Spleen (tissue), 11 donors: Measurements from ENCODE around the gene CNTNAP2. TPM values are rescaled to one million over a fixed set of nuclear protein-coding genes. Genes with fewer than 3 reads are reported as not detected.

Experiments
- DNase-seq: peaks from one replicate; pipeline ENCODE4 v3.0.0-alpha.2; 2020
- H3K27ac ChIP-seq, 8 donors: fragments of 200-600 bp; sonication (generic) in 7 of 8; 1 replicate in 4 of 8; 2 replicates in 4 of 8; pipeline versions ENCODE4 v1.5.0 to v1.8.0; 2016 to 2021; ENCODE audit warnings: inconsistent platforms in 4 of 8, mild to moderate bottlenecking in 4 of 8, moderate library complexity in 1 of 8
- H3K27me3 ChIP-seq, 7 donors: fragments of 200-600 bp; sonication (generic) in 6 of 7; replicated peaks in 1 of 7; 1 replicate in 4 of 7; 2 replicates in 3 of 7; pipeline versions ENCODE4 v1.5.0 to v1.8.0; 2016 to 2021; ENCODE audit warnings: inconsistent platforms in 3 of 7, mild to moderate bottlenecking in 1 of 7
- H3K36me3 ChIP-seq, 6 donors: fragments of 200-600 bp; sonication (generic) in 5 of 6; 1 replicate in 4 of 6; 2 replicates in 2 of 6; pipeline versions ENCODE4 v1.5.0 to v1.8.0; 2016 to 2021; ENCODE audit warnings: inconsistent platforms in 2 of 6
- H3K4me1 ChIP-seq, 6 donors: fragments of 200-600 bp; sonication (generic) in 5 of 6; 1 replicate in 3 of 6; 2 replicates in 3 of 6; pipeline versions ENCODE4 v1.5.0 to v1.8.0; 2016 to 2021; ENCODE audit warnings: inconsistent platforms in 3 of 6
- H3K4me3 ChIP-seq, 8 donors: fragments of 200-600 bp; sonication (generic) in 7 of 8; 1 replicate in 4 of 8; 2 replicates in 4 of 8; pipeline versions ENCODE4 v1.5.0 to v1.8.0; 2016 to 2021; ENCODE audit warnings: inconsistent platforms in 4 of 8, mild to moderate bottlenecking in 4 of 8, moderate library complexity in 2 of 8
- H3K9me3 ChIP-seq, 8 donors: fragments of 200-600 bp; sonication (generic) in 7 of 8; 1 replicate in 4 of 8; 2 replicates in 4 of 8; pipeline versions ENCODE4 v1.5.0 to v1.8.0; 2016 to 2021; ENCODE audit warnings: inconsistent platforms in 4 of 8
- CTCF ChIP-seq, 11 experiments: fragments of 200-600 bp in 7 of 11; fragments of 450-650 bp in 4 of 11; sonication (generic) in 4 of 11; IDR thresholded peaks in 8 of 11; conservative IDR thresholded peaks in 3 of 11; 1 replicate in 7 of 11; 2 replicates in 4 of 11; pipeline versions ENCODE4 v1.4.0 to v1.8.0; 2016 to 2021; ENCODE audit warnings: antibody characterized with exemption in 11 of 11, inconsistent platforms in 4 of 11, mild to moderate bottlenecking in 1 of 11
- POLR2A ChIP-seq, 3 donors: fragments of 450-650 bp; IDR thresholded peaks; one replicate each; pipeline ENCODE4 v1.5.1; 2017; ENCODE audit warnings: antibody characterized with exemption in 3 of 3, mild to moderate bottlenecking in 1 of 3
- POLR2AphosphoS5 ChIP-seq, 3 donors: sonication (generic); formaldehyde crosslinking; IDR thresholded peaks; one replicate each; pipeline ENCODE4 v1.5.1; 2017; ENCODE audit warnings: antibody characterized with exemption in 3 of 3
- WGBS, 5 donors: extraction: QIAGEN DNeasy Blood & Tissue Kit in 3 of 5; methylation state at CpG; one replicate each; pipeline versions ENCODE4 v1.1.5 to v1.1.7; 2013 to 2018; 5-methylcytosine and 5-hydroxymethylcytosine counted together
- intact Hi-C: fragments of 100-400 bp; cut with DNase I; formaldehyde crosslinking; loops from one replicate; pipeline ENCODE4 v1.15.0; 2023; ENCODE audit warnings: low total_unique reads
- polyA plus RNA-seq, 3 donors: library from polyadenylated mRNA; stranded (reverse); fragments of 200-250 nt; gene quantifications; one replicate each; pipeline ENCODE4 v1.2.1, GENCODE V29; 2013
- total RNA-seq, 7 donors: library from RNA; depleted of rRNA in 3 of 7; stranded (reverse); fragments of >200 nt in 3 of 7; fragmentation: NEBNext Ultra II Directional in 4 of 7; extraction: Animal tissue kit (Norgen Biotek cat#: 25700) in 4 of 7; gene quantifications; one replicate each; pipeline versions ENCODE4 v1.1.0 to v1.2.1, GENCODE V29; 2016 to 2021
- donor health status: healthy with polysubstance abuse.
- donor health status: DM: no; HTN: no; CAD: no; lungs with moderate emphysema.
- donor health status: DM: no; HTN: no; CAD: no.
- donor health status: Bipolar disorder and iron deficiency.
- donor health status: healthy.
- donor health status: DM: no; HTN: no; CAD: no.
- donor health status: DM: yes; HTN: yes; CAD: no.

CNTNAP2 gene
- total and polyA plus RNA-seq, 10 donors: 0.13 to 2.0 (median 0.82) TPM

GRCh38 chr7:146411975-146412374, 295.4 kb downstream of the CNTNAP2 start:
- no peak for TF ChIP-seq POLR2A (IDR thresholded peaks at IDR 0.05)
- no peak for TF ChIP-seq CTCF (IDR thresholded peaks at IDR 0.05 in 8 of 11, conservative IDR thresholded peaks at IDR 0.05 in 3 of 11)
- no peak for TF ChIP-seq POLR2AphosphoS5 (IDR thresholded peaks at IDR 0.05)
- H3K4me1 ChIP-seq: no peaks in the 10 kb centered on the region
- no peaks in the 10 kb centered on the region for H3K36me3 ChIP-seq
- no peak for DNase-seq
- peaks cover 0 to 3% (median 0%) of the 10 kb centered on the region in 8 donors for H3K9me3 ChIP-seq
- WGBS, 5 donors: 79 to 88% (median 84%) methylated on average over 7 of the region's 7 CpGs
- H3K4me3 ChIP-seq: no peak overlapping the region
- no peak overlapping the region for H3K27ac ChIP-seq
- intact Hi-C loops: no loop called here
- H3K27me3 ChIP-seq: no peaks in the 10 kb centered on the region

GRCh38 chr7:146412781-146413180, 296.2 kb downstream of the CNTNAP2 start:
- intact Hi-C loops: no loop called here

GRCh38 chr7:146414373-146414772, 297.8 kb downstream of the CNTNAP2 start:
- H3K27ac ChIP-seq: no peak overlapping the region
- H3K27me3 ChIP-seq: no peaks in the 10 kb centered on the region
- H3K4me1 ChIP-seq: no peaks in the 10 kb centered on the region
- H3K36me3 ChIP-seq: no peaks in the 10 kb centered on the region
- intact Hi-C loops: no loop called here
- WGBS, 5 donors: 62 to 69% (median 65%) methylated on average over 2 of the region's 2 CpGs
- peaks cover 0 to 3% (median 0%) of the 10 kb centered on the region in 8 donors for H3K9me3 ChIP-seq
- DNase-seq: no peak
- H3K4me3 ChIP-seq: no peak overlapping the region
- TF ChIP-seq CTCF (IDR thresholded peaks at IDR 0.05 in 8 of 11, conservative IDR thresholded peaks at IDR 0.05 in 3 of 11): no peak

More at GRCh38 chr7:146412781-146413180, 296.2 kb downstream of the CNTNAP2 start:
- Histone ChIP-seq H3K27me3 (no peaks in the 10 kb centered on the region), H3K27ac (no peak overlapping the region), H3K4me3 (no peak overlapping the region), H3K9me3 (peaks cover 0 to 3% (median 0%) of the 10 kb centered on the region in 8 donors), H3K36me3 (no peaks in the 10 kb centered on the region), H3K4me1 (no peaks in the 10 kb centered on the region)
- 73 to 87% (median 83%) methylated on average over 3 of the region's 3 CpGs for WGBS, 5 donors
- TF ChIP-seq CTCF (IDR thresholded peaks at IDR 0.05 in 8 of 11, conservative IDR thresholded peaks at IDR 0.05 in 3 of 11) (no peak), POLR2A (IDR thresholded peaks at IDR 0.05) (no peak), POLR2AphosphoS5 (IDR thresholded peaks at IDR 0.05) (no peak)
- DNase-seq: no peak

GRCh38 chr7:146414937-146415336, 298.3 kb downstream of the CNTNAP2 start:
- H3K27ac ChIP-seq: no peak overlapping the region
- intact Hi-C loops: no loop called here
- TF ChIP-seq CTCF (IDR thresholded peaks at IDR 0.05 in 8 of 11, conservative IDR thresholded peaks at IDR 0.05 in 3 of 11) (no peak), POLR2A (IDR thresholded peaks at IDR 0.05) (no peak), POLR2AphosphoS5 (IDR thresholded peaks at IDR 0.05) (no peak)
- H3K9me3 ChIP-seq: peaks cover 0 to 3% (median 0%) of the 10 kb centered on the region in 8 donors
- H3K27me3 ChIP-seq: no peaks in the 10 kb centered on the region
- DNase-seq: no peak
- 74 to 90% (median 85%) methylated on average over 2 of the region's 2 CpGs for WGBS, 5 donors
- no peaks in the 10 kb centered on the region for H3K4me1 ChIP-seq
- no peaks in the 10 kb centered on the region for H3K36me3 ChIP-seq
- no peak overlapping the region for H3K4me3 ChIP-seq
